Breast epithelium (tissue), 4 donors: ENCODE results near the gene PPP2CA. TPM values are rescaled to one million over a fixed set of nuclear protein-coding genes. Genes with fewer than 3 reads are reported as not detected.

Experiments used
- DNase-seq, 2 donors: peaks; one replicate each; pipeline ENCODE4 v3.0.0-alpha.2; 2019; ENCODE audit warnings: low spot score in 2 of 2
- H3K27ac ChIP-seq, 2 donors: fragments of 200-600 bp; sonication (generic) in 1 of 2; one replicate each; pipeline ENCODE4 v1.5.1; 2016 to 2019; ENCODE audit warnings: mild to moderate bottlenecking in 1 of 2
- H3K27me3 ChIP-seq, 2 donors: fragments of 200-600 bp; sonication (generic) in 1 of 2; one replicate each; pipeline versions ENCODE4 v1.5.1 to v1.6.0; 2017 to 2019; ENCODE audit warnings: control low read depth in 1 of 2, mild to moderate bottlenecking in 1 of 2
- H3K36me3 ChIP-seq: fragments of 200-600 bp; one replicate; pipeline ENCODE4 v1.5.1; 2019
- H3K4me1 ChIP-seq, 2 donors: fragments of 200-600 bp; sonication (generic); one replicate each; pipeline ENCODE4 v1.5.1; 2016 to 2019; ENCODE audit warnings: control low read depth in 1 of 2
- H3K4me3 ChIP-seq, 3 donors: fragments of 200-600 bp; sonication (generic); 1 replicate in 2 of 3; 2 replicates in 1 of 3; pipeline ENCODE4 v1.5.1; 2016 to 2019; ENCODE audit warnings: mild to moderate bottlenecking in 3 of 3, moderate library complexity in 2 of 3
- H3K9me3 ChIP-seq, 2 donors: fragments of 200-600 bp; sonication (generic) in 1 of 2; one replicate each; pipeline ENCODE4 v1.5.1; 2016 to 2019; ENCODE audit warnings: control low read depth in 1 of 2
- CTCF ChIP-seq, 3 donors: fragments of 450-650 bp; IDR thresholded peaks; one replicate each; pipeline ENCODE4 v1.5.1; 2016 to 2017; ENCODE audit warnings: antibody characterized with exemption in 3 of 3, mild to moderate bottlenecking in 3 of 3, moderate library complexity in 3 of 3
- POLR2A ChIP-seq: fragments of 450-650 bp; IDR thresholded peaks from one replicate; pipeline ENCODE4 v1.6.1; 2016; ENCODE audit warnings: antibody characterized with exemption, mild to moderate bottlenecking, moderate library complexity
- POLR2AphosphoS5 ChIP-seq, 3 donors: sonication (generic); formaldehyde crosslinking; IDR thresholded peaks; one replicate each; pipeline ENCODE4 v1.6.1; 2017; ENCODE audit warnings: antibody characterized with exemption in 3 of 3
- intact Hi-C: fragments of 100-400 bp; cut with DNase I; formaldehyde crosslinking; loops from one replicate; pipeline ENCODE4 v1.15.1; 2023; ENCODE audit warnings: low total_unique reads
- total RNA-seq, 3 donors: library from RNA; depleted of rRNA; stranded (reverse); fragments of >200 nt; gene quantifications; one replicate each; pipeline ENCODE4 v1.1.0, GENCODE V29; 2016

PPP2CA gene
- total RNA-seq, 3 donors from 2014 or later, result 101 to 152 (median 121) TPM

DNA sequence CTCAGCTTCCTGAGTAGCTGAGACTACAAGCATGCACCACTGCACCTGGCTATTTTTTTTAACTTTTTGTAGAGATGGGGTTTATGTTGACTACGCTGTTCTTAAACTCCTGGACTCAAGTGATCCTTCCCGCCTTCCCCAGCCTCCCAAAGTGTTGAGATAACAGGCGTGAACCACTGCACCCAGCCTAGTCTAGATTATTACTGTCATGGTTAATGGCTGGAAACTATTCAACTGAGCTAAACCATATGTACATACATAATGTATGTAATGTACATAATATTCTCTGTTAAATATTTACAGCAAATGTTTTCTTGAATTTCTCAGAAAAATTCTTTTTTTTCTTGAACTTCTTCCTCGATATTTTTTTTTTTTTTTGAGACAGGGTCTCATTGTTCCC is 21.3 kb downstream of the PPP2CA start:
- no peak for DNase-seq
- Histone ChIP-seq H3K27me3 (no peaks in the 10 kb centered on the region), H3K4me3 (no peak overlapping the region), H3K36me3 (no peaks in the 10 kb centered on the region), H3K27ac (no peak overlapping the region), H3K9me3 (no peaks in the 10 kb centered on the region), H3K4me1 (peaks cover 0 to 7% of the 10 kb centered on the region in 2 donors)
- TF ChIP-seq CTCF (IDR thresholded peaks at IDR 0.05) (no peak), POLR2AphosphoS5 (IDR thresholded peaks at IDR 0.05) (no peak), POLR2A (no peak)
- intact Hi-C loops, result no loop called here

- intact Hi-C loops, result no loop called here
- no peaks in the 10 kb centered on the region for H3K9me3 ChIP-seq
- no peak overlapping the region for H3K27ac ChIP-seq
- no peak overlapping the region for H3K4me3 ChIP-seq
- peaks cover 0 to under 1% of the 10 kb centered on the region in 2 donors for H3K4me1 ChIP-seq
- no peak for DNase-seq
- no peaks in the 10 kb centered on the region for H3K36me3 ChIP-seq
- TF ChIP-seq POLR2A (no peak), CTCF (IDR thresholded peaks at IDR 0.05) (no peak), POLR2AphosphoS5 (IDR thresholded peaks at IDR 0.05) (no peak)
- no peaks in the 10 kb centered on the region for H3K27me3 ChIP-seq
Observed at GRCh38 chr5:134203630-134204029, 22.2 kb downstream of the PPP2CA start.

- DNase-seq, result no peak
- TF ChIP-seq CTCF (IDR thresholded peaks at IDR 0.05) (no peak), POLR2A (no peak), POLR2AphosphoS5 (IDR thresholded peaks at IDR 0.05) (no peak)
- no peak overlapping the region for H3K27ac ChIP-seq
- no peaks in the 10 kb centered on the region for H3K4me1 ChIP-seq
- H3K36me3 ChIP-seq, result no peaks in the 10 kb centered on the region
- H3K27me3 ChIP-seq, result no peaks in the 10 kb centered on the region
- intact Hi-C loops, result no loop called here
- no peaks in the 10 kb centered on the region for H3K9me3 ChIP-seq
- no peak overlapping the region for H3K4me3 ChIP-seq
Observed at GRCh38 chr5:134195666-134196065, 30.2 kb downstream of the PPP2CA start.

DNA sequence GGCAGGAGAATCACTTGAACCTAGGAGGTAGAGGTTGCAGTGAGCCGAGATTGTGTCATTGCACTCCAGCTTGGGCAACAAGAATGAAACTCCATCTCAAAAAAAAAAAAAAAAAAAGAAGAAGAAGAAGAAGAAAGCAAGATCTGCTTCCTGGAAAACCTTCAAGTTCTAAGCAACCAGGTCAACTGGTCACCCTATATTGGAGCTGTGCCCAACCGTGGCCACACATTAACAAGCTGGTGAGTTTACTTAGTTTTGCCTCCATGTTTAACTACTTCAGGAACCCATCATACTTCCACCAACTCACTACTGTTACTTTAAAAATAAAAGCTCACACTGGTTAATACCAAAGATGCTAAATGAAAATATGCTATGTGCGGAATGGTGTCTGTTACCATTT is 36.8 kb downstream of the PPP2CA start:
- H3K27me3 ChIP-seq, result no peaks in the 10 kb centered on the region
- no peak overlapping the region for H3K27ac ChIP-seq
- no peaks in the 10 kb centered on the region for H3K9me3 ChIP-seq
- no peak for DNase-seq
- no peaks in the 10 kb centered on the region for H3K36me3 ChIP-seq
- no peaks in the 10 kb centered on the region for H3K4me1 ChIP-seq
- intact Hi-C loops, result no loop called here
- TF ChIP-seq CTCF (IDR thresholded peaks at IDR 0.05), result no peak
- no peak for TF ChIP-seq POLR2A
- no peak for TF ChIP-seq POLR2AphosphoS5 (IDR thresholded peaks at IDR 0.05)
- H3K4me3 ChIP-seq, result no peak overlapping the region

GRCh38 chr5:134188092-134188491 is 37.8 kb downstream of the PPP2CA start:
- H3K27ac ChIP-seq, result no peak overlapping the region
- TF ChIP-seq POLR2AphosphoS5 (IDR thresholded peaks at IDR 0.05) (no peak), POLR2A (no peak), CTCF (IDR thresholded peaks at IDR 0.05) (no peak)
- intact Hi-C loops, result no loop called here
- no peaks in the 10 kb centered on the region for H3K27me3 ChIP-seq
- no peaks in the 10 kb centered on the region for H3K36me3 ChIP-seq
- no peak overlapping the region for H3K4me3 ChIP-seq
- no peak for DNase-seq
- no peaks in the 10 kb centered on the region for H3K9me3 ChIP-seq
- H3K4me1 ChIP-seq, result no peaks in the 10 kb centered on the region
